Dedifferentiated amniotic fluid mesenchymal stem cell (primary cell): Measurements from ENCODE around the gene ULK1.

Experiments
- DNase-seq: peaks from one replicate; pipeline ENCODE4 v3.0.0-alpha.2; 2016; ENCODE audit errors: extremely low spot score

Gene ULK1

DNA sequence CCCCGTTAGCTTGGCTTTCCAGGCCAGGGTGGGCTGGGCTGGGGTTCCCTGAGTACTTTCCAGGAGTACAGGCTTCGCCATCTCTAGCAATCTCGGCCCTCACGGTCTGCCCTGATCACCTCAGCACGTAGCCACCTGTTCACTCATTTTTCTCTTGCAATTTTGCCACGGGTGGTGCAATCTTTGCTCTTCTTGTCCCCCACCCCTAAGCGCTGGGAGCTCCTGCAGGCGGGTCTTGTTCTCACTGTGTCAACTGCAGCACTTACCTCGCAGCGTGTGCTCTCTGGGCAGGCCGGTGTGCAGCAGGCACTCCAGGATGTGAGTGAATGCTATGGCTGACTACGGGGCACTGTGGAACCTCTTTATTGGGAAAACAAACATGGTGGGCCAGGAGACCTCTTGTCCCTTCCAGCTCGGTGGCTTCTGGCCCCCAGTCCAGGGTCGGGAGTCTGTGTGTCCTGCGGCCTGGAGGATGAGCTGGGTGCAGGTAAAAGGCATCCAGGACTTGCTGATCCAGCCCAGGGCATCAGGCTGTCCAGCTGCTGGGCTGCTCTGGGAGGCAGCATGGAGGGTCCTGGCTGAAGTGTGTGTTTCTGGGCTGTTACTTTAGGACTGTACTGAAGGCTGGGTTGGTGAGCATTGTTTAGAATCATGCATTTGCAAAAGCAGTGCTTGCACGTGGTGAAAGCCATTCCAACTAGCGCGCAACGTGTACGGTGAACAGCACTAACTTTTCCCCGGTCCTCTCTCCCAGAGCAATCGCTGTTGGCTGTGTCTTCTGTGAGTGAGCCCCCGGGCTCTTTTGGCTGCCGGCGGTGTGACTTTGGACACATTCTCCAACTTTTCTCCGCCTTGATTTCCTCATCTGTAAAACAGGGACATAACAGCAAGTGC lies 1.5 kb upstream of the ULK1 start:
- no peak for DNase-seq

GRCh38 chr12:131893605-131894312 lies 663 bp upstream of the ULK1 start:
- peak; percentile 22 for DNase-seq

GRCh38 chr12:131894981-131895639 lies 688 bp downstream of the ULK1 start:
- no peak for DNase-seq

- no peak for DNase-seq
Observed at GRCh38 chr12:131895640-131896079, 1.2 kb downstream of the ULK1 start.

DNA sequence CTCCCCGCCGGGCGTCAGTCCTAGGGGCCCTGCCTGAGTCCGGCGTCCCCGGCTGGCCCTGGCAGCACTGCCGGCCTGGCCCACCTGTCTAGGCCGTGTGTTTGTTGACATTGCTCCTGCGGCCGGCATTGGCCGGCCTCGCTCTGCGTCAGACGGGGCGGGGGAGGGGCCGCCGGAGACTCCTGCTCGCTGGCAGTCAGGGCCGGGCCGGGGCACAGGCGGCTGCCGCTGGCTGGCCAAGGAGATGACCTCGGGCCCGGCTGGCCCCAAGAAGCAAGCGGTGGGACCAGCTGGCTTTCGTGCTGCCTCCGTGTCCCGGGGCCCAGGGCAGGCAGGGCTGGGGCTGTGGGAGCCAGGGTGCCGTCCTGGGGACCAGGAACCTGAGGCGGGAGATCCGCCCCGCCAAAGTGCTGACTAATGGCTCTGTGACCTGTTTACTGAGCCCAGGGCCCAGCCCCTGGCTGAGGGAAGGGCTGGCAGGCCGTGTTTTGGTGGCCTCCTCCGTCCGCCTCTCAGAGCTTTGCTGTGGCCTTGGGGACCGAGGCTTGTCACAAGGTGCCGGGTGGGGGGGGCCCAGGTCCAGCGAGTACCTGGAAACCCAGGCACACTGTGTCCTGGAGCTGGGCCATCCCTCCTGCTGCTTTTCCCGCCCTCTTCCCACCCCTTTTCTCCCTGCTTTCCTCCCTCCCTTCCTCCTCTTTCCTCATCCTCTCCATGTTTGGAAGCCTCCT lies 1.8 kb downstream of the ULK1 start:
- DNase-seq: peak; percentile 74

GRCh38 chr12:131896811-131897270 lies 2.4 kb downstream of the ULK1 start:
- no peak for DNase-seq

- no peak for DNase-seq
Observed at GRCh38 chr12:131897276-131897675, 2.9 kb downstream of the ULK1 start.

- DNase-seq: no peak
Observed at GRCh38 chr12:131897875-131898274, 3.5 kb downstream of the ULK1 start.

GRCh38 chr12:131900397-131900796 lies 6.0 kb downstream of the ULK1 start:
- no peak for DNase-seq

- no peak for DNase-seq
Observed at GRCh38 chr12:131901431-131902331, 7.3 kb downstream of the ULK1 start.

- no peak for DNase-seq
Observed at GRCh38 chr12:131902332-131903241, 8.2 kb downstream of the ULK1 start.

GRCh38 chr12:131903270-131904255 lies 9.1 kb downstream of the ULK1 start:
- no peak for DNase-seq

DNA sequence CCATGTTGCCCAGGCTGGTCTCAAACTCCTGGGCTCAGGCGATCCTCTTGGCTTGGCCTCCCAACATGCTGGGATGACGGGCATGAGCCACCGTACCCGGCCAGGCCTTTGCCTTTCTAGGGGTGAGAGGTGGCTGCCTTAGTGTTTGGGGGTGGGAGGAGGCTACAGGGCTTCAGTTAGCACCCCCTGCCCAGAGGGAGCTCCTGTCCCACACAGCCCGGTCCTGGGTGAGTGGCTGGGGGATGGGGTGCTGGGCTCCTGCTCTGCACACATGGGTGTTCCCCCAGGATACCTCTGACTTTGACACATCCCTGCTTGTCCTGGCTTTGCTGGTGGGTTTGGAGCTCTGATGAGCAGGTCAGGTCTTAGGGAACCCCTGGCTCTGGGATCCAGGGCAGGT lies 9.9 kb downstream of the ULK1 start:
- DNase-seq: no peak

GRCh38 chr12:131905081-131905629 lies 10.7 kb downstream of the ULK1 start:
- no peak for DNase-seq

GRCh38 chr12:131905630-131906091 lies 11.2 kb downstream of the ULK1 start:
- no peak for DNase-seq

DNA sequence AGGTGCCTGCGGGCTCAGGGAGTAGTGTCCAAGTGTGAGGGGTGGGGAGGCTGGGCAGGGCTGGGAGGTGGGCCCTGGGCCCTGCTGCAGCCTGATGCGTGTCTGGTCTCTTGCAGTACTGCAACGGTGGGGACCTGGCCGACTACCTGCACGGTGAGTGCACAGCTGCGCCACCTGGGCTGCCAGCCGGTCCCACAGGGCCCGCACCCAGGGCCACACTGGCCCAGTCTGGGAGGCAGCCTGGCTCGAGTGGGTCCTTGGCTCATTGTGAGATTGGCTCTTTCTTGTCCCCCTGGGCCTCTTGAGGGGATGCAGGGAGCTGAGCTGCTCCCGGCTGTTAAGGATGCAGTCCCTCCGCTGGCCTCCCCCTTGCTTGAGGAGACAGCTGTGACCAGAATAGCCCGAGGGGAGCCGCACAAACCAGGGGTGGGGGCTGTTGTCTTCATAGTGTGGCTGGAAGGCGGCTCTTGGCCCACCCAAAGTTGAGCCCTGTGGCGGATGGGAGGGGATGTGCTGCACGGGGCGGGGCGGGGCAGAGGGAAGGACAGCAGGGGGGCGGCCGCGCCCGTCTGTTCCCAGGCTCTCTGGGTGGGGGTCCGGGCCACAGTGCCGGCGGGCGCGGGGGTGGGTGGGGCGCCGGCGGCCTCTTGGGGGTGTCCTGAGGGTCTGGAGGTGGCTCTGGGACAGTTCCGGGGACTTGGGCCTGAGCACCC lies 13.1 kb downstream of the ULK1 start:
- no peak for DNase-seq
